ENCODE data around the gene RABGAP1L. TPM values are rescaled to one million over a fixed set of nuclear protein-coding genes. Genes with fewer than 3 reads are reported as not detected.
"Not testable (repeated sequence)": the region's sequence is repeated elsewhere in the genome, so short reads cannot be mapped to it uniquely, and the experiment has no call there.

RABGAP1L gene
- total RNA-seq, 1 donor from 2014 or later: 116 TPM

GRCh38 chr1:174225499-174226204 lies 66.3 kb downstream of the RABGAP1L start:
- no peak for FAIRE-seq
- DNase-seq (ENCODE audit: low spot score in 2 of 2): no peak

GRCh38 chr1:174230399-174230798 lies 71.1 kb downstream of the RABGAP1L start:
- FAIRE-seq: no peak
- DNase-seq (ENCODE audit: low spot score in 2 of 2): no peak

GRCh38 chr1:174232761-174233160 lies 73.4 kb downstream of the RABGAP1L start:
- FAIRE-seq (no peak), DNase-seq (ENCODE audit: low spot score in 2 of 2) (no peak)

GRCh38 chr1:174238845-174239501 lies 79.7 kb downstream of the RABGAP1L start:
- DNase-seq (ENCODE audit: low spot score in 2 of 2); FAIRE-seq: not testable (repeated sequence)

GRCh38 chr1:174239541-174239940 lies 80.2 kb downstream of the RABGAP1L start:
- FAIRE-seq (no peak), DNase-seq (ENCODE audit: low spot score in 2 of 2) (no peak)

- DNase-seq (ENCODE audit: low spot score in 2 of 2): no peak
- FAIRE-seq: no peak
Observed at GRCh38 chr1:174242856-174243255, 83.5 kb downstream of the RABGAP1L start.

- DNase-seq (ENCODE audit: low spot score in 2 of 2) (no peak), FAIRE-seq (no peak)
Observed at GRCh38 chr1:174243451-174244000, 84.2 kb downstream of the RABGAP1L start.

GRCh38 chr1:174244017-174244416 lies 84.7 kb downstream of the RABGAP1L start:
- DNase-seq (ENCODE audit: low spot score in 2 of 2) (no peak), FAIRE-seq (no peak)

- DNase-seq (ENCODE audit: low spot score in 2 of 2): no peak
- FAIRE-seq: no peak
Observed at GRCh38 chr1:174247472-174247871, 88.2 kb downstream of the RABGAP1L start.

- FAIRE-seq (no peak), DNase-seq (ENCODE audit: low spot score in 2 of 2) (no peak)
Observed at GRCh38 chr1:174248041-174248440, 88.7 kb downstream of the RABGAP1L start.

GRCh38 chr1:174256386-174256785 lies 97.1 kb downstream of the RABGAP1L start:
- DNase-seq (ENCODE audit: low spot score in 2 of 2); FAIRE-seq: not testable (repeated sequence)

- no peak for DNase-seq (ENCODE audit: low spot score in 2 of 2)
- peak; percentile 6 for FAIRE-seq
Observed at GRCh38 chr1:174258148-174258550, 98.8 kb downstream of the RABGAP1L start.

GRCh38 chr1:174262349-174263241 lies 103.3 kb downstream of the RABGAP1L start:
- DNase-seq (ENCODE audit: low spot score in 2 of 2) (peak; percentile 39 to 52), FAIRE-seq (peak; percentile 48)

- FAIRE-seq: no peak
Observed at GRCh38 chr1:174265282-174265681, 106.0 kb downstream of the RABGAP1L start.

GRCh38 chr1:174266476-174266875 lies 107.2 kb downstream of the RABGAP1L start:
- FAIRE-seq (no peak), DNase-seq (ENCODE audit: low spot score in 2 of 2) (no peak)

More at GRCh38 chr1:174265282-174265681, 106.0 kb downstream of the RABGAP1L start:
- DNase-seq (ENCODE audit: low spot score in 2 of 2): no peak

GRCh38 chr1:174266991-174267612 lies 107.8 kb downstream of the RABGAP1L start:
- no peak for FAIRE-seq
- DNase-seq (ENCODE audit: low spot score in 2 of 2): no peak

- DNase-seq (ENCODE audit: low spot score in 2 of 2) (no peak), FAIRE-seq (no peak)
Observed at GRCh38 chr1:174269989-174270651, 110.8 kb downstream of the RABGAP1L start.

GRCh38 chr1:174273190-174273589 lies 113.9 kb downstream of the RABGAP1L start:
- DNase-seq (ENCODE audit: low spot score in 2 of 2): no peak
- no peak for FAIRE-seq

GRCh38 chr1:174273776-174274175 lies 114.5 kb downstream of the RABGAP1L start:
- FAIRE-seq (no peak), DNase-seq (ENCODE audit: low spot score in 2 of 2) (no peak)

GRCh38 chr1:174274452-174274851 lies 115.1 kb downstream of the RABGAP1L start:
- no peak for FAIRE-seq

More at GRCh38 chr1:174274452-174274851, 115.1 kb downstream of the RABGAP1L start:
- DNase-seq (ENCODE audit: low spot score in 2 of 2): no peak
